Smooth muscle cell (in vitro differentiated cells): ENCODE results near the gene TRA2A. TPM values are rescaled to one million over a fixed set of nuclear protein-coding genes. Genes with fewer than 3 reads are reported as not detected.

Experiments used
- DNase-seq: peaks from one replicate; lab custom pipeline; 2025; ENCODE audit not compliant: unreplicated experiment; lab: John Stamatoyannopoulos, UW
- H2AFZ ChIP-seq: fragments of 200-600 bp; sonication (generic); 2 replicates; pipeline ENCODE4 v1.6.0; 2016; ENCODE audit warnings: antibody characterized with exemption, low read depth, mild to moderate bottlenecking
- H3F3A ChIP-seq: fragments of 200-600 bp; sonication (generic); 2 replicates; pipeline ENCODE4 v1.6.0; 2017; ENCODE audit warnings: antibody characterized with exemption, low read depth
- H3K27ac ChIP-seq: fragments of 200-600 bp; sonication (generic); 2 replicates; pipeline ENCODE4 v1.5.1; 2016; ENCODE audit warnings: low read depth, mild to moderate bottlenecking
- H3K27me3 ChIP-seq: fragments of 200-600 bp; sonication (generic); 2 replicates; pipeline ENCODE4 v1.6.1; 2016; ENCODE audit warnings: low read depth, mild to moderate bottlenecking
- H3K36me3 ChIP-seq: fragments of 200-600 bp; sonication (generic); 2 replicates; pipeline ENCODE4 v1.5.1; 2016; ENCODE audit warnings: low read depth
- H3K4me1 ChIP-seq: fragments of 200-600 bp; sonication (generic); 2 replicates; pipeline ENCODE4 v1.5.1; 2016; ENCODE audit warnings: low read depth
- H3K4me2 ChIP-seq: fragments of 200-600 bp; sonication (generic); 2 replicates; pipeline ENCODE4 v1.6.0; 2016; ENCODE audit warnings: mild to moderate bottlenecking
- H3K4me3 ChIP-seq: fragments of 200-600 bp; sonication (generic); 2 replicates; pipeline ENCODE4 v1.5.1; 2016; ENCODE audit warnings: mild to moderate bottlenecking
- H3K79me2 ChIP-seq: fragments of 200-600 bp; sonication (generic); 2 replicates; pipeline ENCODE4 v1.6.0; 2016; ENCODE audit warnings: low read depth, mild to moderate bottlenecking
- H3K9ac ChIP-seq: fragments of 200-600 bp; sonication (generic); 2 replicates; pipeline ENCODE4 v1.6.0; 2016; ENCODE audit warnings: low read depth
- H3K9me3 ChIP-seq: fragments of 200-600 bp; sonication (generic); replicated peaks from 2 replicates; pipeline ENCODE4 v1.5.1; 2016; ENCODE audit warnings: low read depth
- H4K20me1 ChIP-seq: fragments of 200-600 bp; sonication (generic); 2 replicates; pipeline ENCODE4 v1.6.0; 2016; ENCODE audit warnings: low read depth
- CTCF ChIP-seq: fragments of 200-600 bp; sonication (generic); IDR thresholded peaks from 2 replicates; pipeline ENCODE4 v1.5.1; 2017; ENCODE audit warnings: borderline replicate concordance, mild to moderate bottlenecking, antibody characterized with exemption; ENCODE audit not compliant: insufficient read depth, poor library complexity, severe bottlenecking
- WGBS: methylation state at CpG from one replicate; pipeline ENCODE4 v1.1.7; 2016; ENCODE audit warnings: low lambda C conversion rate; 5-methylcytosine and 5-hydroxymethylcytosine counted together
- polyA plus RNA-seq: library from polyadenylated mRNA; unstranded; fragments of >200 nt; fragmentation: Nextera tagmentation; extraction: Ambion mirVana; gene quantifications from 2 replicates; pipeline ENCODE4 v1.2.1, GENCODE V29; 2016
- total RNA-seq: library from RNA; depleted of rRNA; stranded (reverse); fragments of >200 nt; gene quantifications from 2 replicates; pipeline ENCODE4 v1.2.3, GENCODE V29; 2014

Gene TRA2A
- total and polyA plus RNA-seq, 2 experiments from 2014 or later: 43.0 to 89.0 TPM

- Histone ChIP-seq H3K9me3 (no peaks in the 10 kb centered on the region), H2AFZ (no peak overlapping the region), H4K20me1 (no peaks in the 10 kb centered on the region), H3K27ac (no peak overlapping the region), H3K36me3 (no peaks in the 10 kb centered on the region), H3F3A (peaks cover 2% of the 10 kb centered on the region), H3K9ac (no peak overlapping the region), H3K27me3 (no peaks in the 10 kb centered on the region), H3K4me1 (peaks cover 31% of the 10 kb centered on the region), H3K4me2 (peak overlapping the region; percentile 32), H3K79me2 (peaks cover 42% of the 10 kb centered on the region), H3K4me3 (no peak overlapping the region)
- no peak for DNase-seq
- TF ChIP-seq CTCF: no peak
- 88% methylated on average over 1 of the region's 1 CpG for WGBS
These were observed 54.7 kb downstream of the TRA2A start for GRCh38 chr7:23477157-23477499.

- Histone ChIP-seq H4K20me1 (no peaks in the 10 kb centered on the region), H3F3A (peaks cover 4% of the 10 kb centered on the region), H3K9me3 (no peaks in the 10 kb centered on the region), H2AFZ (no peak overlapping the region), H3K79me2 (peaks cover 42% of the 10 kb centered on the region), H3K36me3 (no peaks in the 10 kb centered on the region), H3K4me1 (peaks cover 37% of the 10 kb centered on the region), H3K4me3 (peak overlapping the region; percentile 69), H3K27ac (peak overlapping the region; percentile 2), H3K9ac (no peak overlapping the region), H3K27me3 (no peaks in the 10 kb centered on the region), H3K4me2 (peak overlapping the region; percentile 94)
- DNase-seq: no peak
- no peak for TF ChIP-seq CTCF
These were observed 55.3 kb downstream of the TRA2A start for GRCh38 chr7:23476286-23477156.

- no peaks in the 10 kb centered on the region for H3K36me3 ChIP-seq
- H4K20me1 ChIP-seq: no peaks in the 10 kb centered on the region
- peak overlapping the region; percentile 80 for H2AFZ ChIP-seq
- peaks cover 37% of the 10 kb centered on the region for H3K4me1 ChIP-seq
- no peaks in the 10 kb centered on the region for H3K9me3 ChIP-seq
- peaks cover 4% of the 10 kb centered on the region for H3F3A ChIP-seq
- H3K27ac ChIP-seq: peak overlapping the region; percentile 33
- peak overlapping the region; percentile 69 for H3K4me3 ChIP-seq
- peaks cover 42% of the 10 kb centered on the region for H3K79me2 ChIP-seq
- H3K4me2 ChIP-seq: peak overlapping the region; percentile 94
- DNase-seq: no peak
- H3K9ac ChIP-seq: peak overlapping the region; percentile 37
- no peaks in the 10 kb centered on the region for H3K27me3 ChIP-seq
- TF ChIP-seq CTCF: no peak
These were observed 56.3 kb downstream of the TRA2A start for GRCh38 chr7:23475576-23475839.
